Measurements from ENCODE around the gene KRTCAP2.

The KRTCAP2 gene

DNA sequence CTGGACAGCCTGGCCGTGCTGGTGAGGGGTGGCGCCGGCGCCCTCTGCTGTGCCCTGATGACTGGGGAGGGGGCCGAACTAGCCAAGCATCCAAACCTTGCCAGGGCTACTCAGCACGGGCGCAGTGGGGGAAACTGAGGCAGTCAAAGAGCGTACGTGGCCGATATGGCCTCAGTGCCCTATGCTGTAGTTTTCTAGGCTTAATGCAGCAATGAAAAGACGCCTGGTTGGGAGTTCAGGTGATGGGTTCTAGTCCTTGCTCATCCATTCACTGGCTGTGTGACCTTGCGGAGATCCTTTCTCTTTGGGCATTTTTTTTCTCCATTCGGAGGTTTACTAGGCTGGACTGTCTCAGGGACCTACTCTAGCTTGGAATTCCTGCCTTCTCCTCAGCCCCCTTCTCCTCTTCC is 36.2 kb upstream of the KRTCAP2 start:
- H3K27me3 ChIP-seq (ENCODE audit: insufficient read depth, low read length), result no peaks in the 10 kb centered on the region
- peak overlapping the region; percentile 87 for H3K14ac ChIP-seq (ENCODE audit: low read length)
- H2AK5ac ChIP-seq (ENCODE audit: low read length), result peak overlapping the region; percentile 16
- WGBS (ENCODE audit: extremely low coverage, insufficient coverage, insufficient read length), result no CpG with 5 or more reads among the region's 13 CpGs
- peak overlapping the region; percentile 28 for H2BK120ac ChIP-seq (ENCODE audit: insufficient read depth, low read length, poor library complexity)
- peak overlapping the region; percentile 71 for H3K9ac ChIP-seq (ENCODE audit: low read length)
- H2BK12ac ChIP-seq (ENCODE audit: low read length), result no peak overlapping the region
- peak overlapping the region; percentile 90 for H3K4me3 ChIP-seq (ENCODE audit: low read depth, low read length)
- peak overlapping the region; percentile 5 for H2BK5ac ChIP-seq (ENCODE audit: low read depth, low read length, poor library complexity)
- no peak overlapping the region for H3K23ac ChIP-seq (ENCODE audit: low read length)
- H2AFZ ChIP-seq (ENCODE audit: insufficient read depth, low read length, poor library complexity), result peak overlapping the region; percentile 72
- peaks cover 11 to 14% of the 10 kb centered on the region in 2 experiments for H3K36me3 ChIP-seq (ENCODE audit: control insufficient read depth in 1 of 2, insufficient read depth in 2 of 2, low read length in 2 of 2)
- no peak overlapping the region for H3K27ac ChIP-seq (ENCODE audit: low read depth, low read length)
- peaks cover 12% of the 10 kb centered on the region for H3K79me2 ChIP-seq (ENCODE audit: control insufficient read depth, insufficient read depth, low read length, poor library complexity)
- peak overlapping the region; percentile 71 for H3K18ac ChIP-seq (ENCODE audit: low read length)
- H3K79me1 ChIP-seq (ENCODE audit: low read length), result peaks cover 18% of the 10 kb centered on the region
- H3K4ac ChIP-seq (ENCODE audit: low read depth, low read length), result peak overlapping the region; percentile 60
- H4K8ac ChIP-seq (ENCODE audit: low read depth, low read length), result peak overlapping the region; percentile 89
- no peaks in the 10 kb centered on the region for H3K9me3 ChIP-seq (ENCODE audit: insufficient read depth, low read depth, low read length)
- peak overlapping the region; percentile 67 for H4K12ac ChIP-seq (ENCODE audit: low read depth, low read length)
- peak overlapping the region; percentile 95 for H4K91ac ChIP-seq (ENCODE audit: low read depth, low read length)
- DNase-seq, result no peak
- H3K4me1 ChIP-seq (ENCODE audit: control insufficient read depth in 1 of 2, insufficient read depth in 2 of 2, low read length in 2 of 2), result peaks cover 12 to 14% of the 10 kb centered on the region in 2 experiments
- peak overlapping the region; percentile 99 for H3K4me2 ChIP-seq (ENCODE audit: low read length)

DNA sequence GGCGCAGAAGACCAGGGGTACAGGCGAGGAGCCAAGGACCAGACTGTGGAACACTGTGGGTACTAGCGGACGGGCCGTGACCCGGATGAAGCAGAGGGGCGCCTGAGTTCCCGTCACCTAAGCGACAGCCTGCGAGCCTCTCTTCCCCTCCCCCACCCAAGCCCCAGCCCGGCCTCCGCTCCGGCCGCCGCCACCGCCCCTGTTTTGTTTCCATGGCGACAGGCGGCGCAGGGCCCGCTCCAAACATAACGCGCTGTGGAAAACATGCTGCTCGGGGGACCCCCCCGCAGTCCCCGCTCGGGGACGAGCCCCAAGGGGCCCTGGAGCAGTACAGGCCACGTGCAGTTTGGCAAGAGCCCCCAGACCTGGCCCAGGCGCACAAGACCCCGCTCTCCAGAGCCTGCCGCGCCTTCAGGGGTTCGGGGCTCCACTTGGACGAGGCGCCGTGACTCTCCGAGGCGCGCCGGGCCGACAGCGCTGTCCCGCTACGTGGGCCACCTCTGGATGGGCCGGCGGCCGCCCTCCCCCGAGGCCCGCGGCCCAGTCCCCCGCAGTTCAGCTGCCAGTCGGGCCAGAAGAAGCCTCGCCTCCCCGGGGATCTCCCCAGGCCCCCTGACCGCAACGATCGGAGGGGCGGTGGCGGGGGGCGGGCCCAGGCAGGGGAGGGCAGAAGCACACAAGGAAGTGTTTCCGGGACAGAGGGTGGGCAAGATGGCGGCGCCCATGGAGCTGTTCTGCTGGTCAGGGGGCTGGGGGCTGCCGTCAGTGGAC is 35.6 kb upstream of the KRTCAP2 start, which contains the start of gene MTX1:
MTX1 (plus strand) TSS at position 155 of the 771 bp plus-strand sequence; CDS start at position 265, 110 bp downstream.
- H3K27me3 ChIP-seq (ENCODE audit: insufficient read depth, low read length), result no peaks in the 10 kb centered on the region
- H3K9me3 ChIP-seq (ENCODE audit: insufficient read depth, low read depth, low read length), result no peaks in the 10 kb centered on the region

DNA sequence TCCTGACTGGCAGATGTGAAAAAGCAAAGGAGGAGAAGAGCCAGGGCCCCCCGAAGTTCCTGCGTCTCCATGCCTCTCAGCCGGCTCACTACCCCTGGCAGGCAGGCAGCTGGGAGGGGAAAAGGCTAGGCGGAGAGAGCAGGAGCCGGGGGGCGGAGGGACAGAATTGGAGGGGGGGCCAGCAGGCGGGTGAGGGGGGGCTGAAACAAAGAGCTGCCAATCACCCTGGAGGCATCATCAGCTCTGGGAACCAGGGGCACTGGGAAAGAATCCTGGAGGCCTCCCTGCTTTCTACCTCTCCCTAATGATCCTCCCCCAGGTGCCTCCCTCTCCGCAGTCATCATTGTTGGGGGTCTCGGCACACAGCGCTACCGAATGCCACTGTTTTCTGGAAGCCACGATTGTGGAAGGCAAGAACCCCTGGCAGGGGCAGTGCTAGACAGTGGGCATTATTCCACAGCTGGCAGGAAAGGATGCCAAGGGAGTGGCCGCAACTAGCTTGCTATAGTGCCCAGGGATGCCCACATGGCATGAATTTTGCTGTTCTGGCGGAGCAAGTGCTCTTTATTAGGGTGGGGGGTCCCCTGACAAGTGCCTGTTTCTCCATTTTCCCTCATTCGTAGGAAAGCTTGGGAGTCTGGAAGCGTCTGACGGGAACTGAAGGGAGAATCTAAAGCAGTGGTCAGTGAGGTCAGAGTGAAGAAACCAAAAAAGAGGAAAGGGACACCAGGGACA is 34.9 kb upstream of the KRTCAP2 start, which contains the start of gene THBS3:
THBS3 (minus strand) TSS at position 92 of the 735 bp plus-strand sequence; CDS start at position 71, 21 bp downstream.
- H3K4me2 ChIP-seq (ENCODE audit: low read length), result peak within 1 kb of the TSS; percentile 99
- H4K91ac ChIP-seq (ENCODE audit: low read depth, low read length), result peak within 1 kb of the TSS; percentile 99
- H2BK12ac ChIP-seq (ENCODE audit: low read length), result peak within 1 kb of the TSS; percentile 89
- H3K27ac ChIP-seq (ENCODE audit: low read depth, low read length), result peak within 1 kb of the TSS; percentile 77
- H2BK120ac ChIP-seq (ENCODE audit: insufficient read depth, low read length, poor library complexity), result peak within 1 kb of the TSS; percentile 97
- peak within 1 kb of the TSS; percentile 98 for H3K4ac ChIP-seq (ENCODE audit: low read depth, low read length)
- WGBS (ENCODE audit: extremely low coverage, insufficient coverage, insufficient read length), result no CpG with 5 or more reads among the region's 17 CpGs
- H4K8ac ChIP-seq (ENCODE audit: low read depth, low read length), result peak within 1 kb of the TSS; percentile 95
- H2BK5ac ChIP-seq (ENCODE audit: low read depth, low read length, poor library complexity), result peak within 1 kb of the TSS; percentile 98
- H3K9ac ChIP-seq (ENCODE audit: low read length), result peak within 1 kb of the TSS; percentile 85
- peaks cover 12% of the 10 kb centered on the region for H3K79me2 ChIP-seq (ENCODE audit: control insufficient read depth, insufficient read depth, low read length, poor library complexity)
- H3K27me3 ChIP-seq (ENCODE audit: insufficient read depth, low read length), result no peaks in the 10 kb centered on the region
- peaks cover 12 to 14% of the 10 kb centered on the region in 2 experiments for H3K4me1 ChIP-seq (ENCODE audit: control insufficient read depth in 1 of 2, insufficient read depth in 2 of 2, low read length in 2 of 2)
- peak within 1 kb of the TSS; percentile 94 for H2AFZ ChIP-seq (ENCODE audit: insufficient read depth, low read length, poor library complexity)
- peak within 1 kb of the TSS; percentile 90 for H2AK5ac ChIP-seq (ENCODE audit: low read length)
- H3K79me1 ChIP-seq (ENCODE audit: low read length), result peaks cover 18% of the 10 kb centered on the region
- H3K9me3 ChIP-seq (ENCODE audit: insufficient read depth, low read depth, low read length), result no peaks in the 10 kb centered on the region
- peak within 1 kb of the TSS; percentile 98 for H3K18ac ChIP-seq (ENCODE audit: low read length)
- H3K4me3 ChIP-seq (ENCODE audit: low read depth, low read length), result peak within 1 kb of the TSS; percentile 90
- H4K12ac ChIP-seq (ENCODE audit: low read depth, low read length), result peak within 1 kb of the TSS; percentile 96
- H3K36me3 ChIP-seq (ENCODE audit: control insufficient read depth in 1 of 2, insufficient read depth in 2 of 2, low read length in 2 of 2), result peaks cover 12 to 14% of the 10 kb centered on the region in 2 experiments
- DNase-seq, result no peak
- H3K14ac ChIP-seq (ENCODE audit: low read length), result peak within 1 kb of the TSS; percentile 97
- no peak within 1 kb of the TSS for H3K23ac ChIP-seq (ENCODE audit: low read length)

More for the DNA sequence above, 35.6 kb upstream of the KRTCAP2 start, which contains the start of gene MTX1:
- peak; percentile 80 to 83 for DNase-seq
- peak within 1 kb of the TSS; percentile 98 for H3K18ac ChIP-seq (ENCODE audit: low read length)
- peak within 1 kb of the TSS; percentile 98 for H2BK5ac ChIP-seq (ENCODE audit: low read depth, low read length, poor library complexity)
- H3K4me1 ChIP-seq (ENCODE audit: control insufficient read depth in 1 of 2, insufficient read depth in 2 of 2, low read length in 2 of 2), result peaks cover 12 to 14% of the 10 kb centered on the region in 2 experiments
- peak within 1 kb of the TSS; percentile 90 for H3K4me3 ChIP-seq (ENCODE audit: low read depth, low read length)
- peak within 1 kb of the TSS; percentile 99 for H3K4me2 ChIP-seq (ENCODE audit: low read length)
- peak within 1 kb of the TSS; percentile 97 for H2BK120ac ChIP-seq (ENCODE audit: insufficient read depth, low read length, poor library complexity)
- H3K27ac ChIP-seq (ENCODE audit: low read depth, low read length), result peak within 1 kb of the TSS; percentile 77
- H3K9ac ChIP-seq (ENCODE audit: low read length), result peak within 1 kb of the TSS; percentile 85
- H4K91ac ChIP-seq (ENCODE audit: low read depth, low read length), result peak within 1 kb of the TSS; percentile 99
- H3K79me1 ChIP-seq (ENCODE audit: low read length), result peaks cover 18% of the 10 kb centered on the region
- peak within 1 kb of the TSS; percentile 97 for H3K14ac ChIP-seq (ENCODE audit: low read length)
- H3K23ac ChIP-seq (ENCODE audit: low read length), result no peak within 1 kb of the TSS
- peak within 1 kb of the TSS; percentile 96 for H4K12ac ChIP-seq (ENCODE audit: low read depth, low read length)
- H2AK5ac ChIP-seq (ENCODE audit: low read length), result peak within 1 kb of the TSS; percentile 90
- H3K36me3 ChIP-seq (ENCODE audit: control insufficient read depth in 1 of 2, insufficient read depth in 2 of 2, low read length in 2 of 2), result peaks cover 11 to 14% of the 10 kb centered on the region in 2 experiments
- peak within 1 kb of the TSS; percentile 95 for H4K8ac ChIP-seq (ENCODE audit: low read depth, low read length)
- peak within 1 kb of the TSS; percentile 94 for H2AFZ ChIP-seq (ENCODE audit: insufficient read depth, low read length, poor library complexity)
- peak within 1 kb of the TSS; percentile 89 for H2BK12ac ChIP-seq (ENCODE audit: low read length)
- H3K79me2 ChIP-seq (ENCODE audit: control insufficient read depth, insufficient read depth, low read length, poor library complexity), result peaks cover 12% of the 10 kb centered on the region
- WGBS (ENCODE audit: extremely low coverage, insufficient coverage, insufficient read length), result no CpG with 5 or more reads among the region's 64 CpGs
- peak within 1 kb of the TSS; percentile 98 for H3K4ac ChIP-seq (ENCODE audit: low read depth, low read length)

All from trophoblast cell (in vitro differentiated cells and primary cell).